IPS-20b (cell line): ENCODE results near the gene TYSND1.
"Not testable (repeated sequence)": the region's sequence is repeated elsewhere in the genome, so short reads cannot be mapped to it uniquely, and the experiment has no call there.

Experiments
- H3K27ac ChIP-seq: one replicate; pipeline ENCODE4 v1.5.1; 2013; ENCODE audit warnings: low read length
- H3K27me3 ChIP-seq: 2 replicates; pipeline ENCODE4 v1.6.1; 2013; ENCODE audit warnings: mild to moderate bottlenecking, low read length, inconsistent platforms; ENCODE audit not compliant: insufficient read depth
- H3K36me3 ChIP-seq: 2 replicates; pipeline ENCODE4 v1.6.1; 2013; ENCODE audit warnings: low read depth, mild to moderate bottlenecking, inconsistent platforms, low read length, moderate library complexity; ENCODE audit not compliant: insufficient read depth
- H3K4me1 ChIP-seq: 2 replicates; pipeline ENCODE4 v1.6.1; 2013; ENCODE audit warnings: mild to moderate bottlenecking, control low read depth, inconsistent platforms, low read length, moderate library complexity; ENCODE audit not compliant: insufficient read depth
- H3K4me3 ChIP-seq: 2 replicates; pipeline ENCODE4 v1.5.1; 2013; ENCODE audit warnings: mild to moderate bottlenecking, low read length, inconsistent platforms
- H3K9ac ChIP-seq: 2 replicates; pipeline ENCODE4 v1.6.1; 2013; ENCODE audit warnings: low read depth, mild to moderate bottlenecking, inconsistent platforms, low read length, moderate library complexity
- H3K9me3 ChIP-seq: 2 replicates; pipeline ENCODE4 v1.6.1; 2013; ENCODE audit warnings: mild to moderate bottlenecking, low read depth, low read length, inconsistent platforms; ENCODE audit not compliant: insufficient read depth

Gene TYSND1

GRCh38 chr10:70119197-70119596, 27.3 kb downstream of the TYSND1 start:
- H3K27me3 ChIP-seq, result no peaks in the 10 kb centered on the region
- no peaks in the 10 kb centered on the region for H3K4me1 ChIP-seq
- H3K9me3 ChIP-seq, result no peaks in the 10 kb centered on the region
- H3K4me3 ChIP-seq, result no peak overlapping the region
- H3K36me3 ChIP-seq, result no peaks in the 10 kb centered on the region
- no peak overlapping the region for H3K27ac ChIP-seq
- no peak overlapping the region for H3K9ac ChIP-seq

GRCh38 chr10:70118196-70118595, 28.3 kb downstream of the TYSND1 start:
- no peaks in the 10 kb centered on the region for H3K36me3 ChIP-seq
- no peak overlapping the region for H3K27ac ChIP-seq

GRCh38 chr10:70117646-70118045, 28.9 kb downstream of the TYSND1 start:
- no peak overlapping the region for H3K4me3 ChIP-seq
- H3K27me3 ChIP-seq, result no peaks in the 10 kb centered on the region
- no peaks in the 10 kb centered on the region for H3K4me1 ChIP-seq
- no peaks in the 10 kb centered on the region for H3K9me3 ChIP-seq
- H3K36me3 ChIP-seq, result no peaks in the 10 kb centered on the region
- no peak overlapping the region for H3K9ac ChIP-seq
- no peak overlapping the region for H3K27ac ChIP-seq

More at GRCh38 chr10:70118196-70118595, 28.3 kb downstream of the TYSND1 start:
- Histone ChIP-seq H3K4me1 (no peaks in the 10 kb centered on the region), H3K4me3 (no peak overlapping the region), H3K9me3 (no peaks in the 10 kb centered on the region), H3K27me3 (no peaks in the 10 kb centered on the region), H3K9ac (no peak overlapping the region)

GRCh38 chr10:70115948-70116682, 30.4 kb downstream of the TYSND1 start:
- Histone ChIP-seq H3K27ac (no peak overlapping the region), H3K4me1 (no peaks in the 10 kb centered on the region), H3K9me3 (no peaks in the 10 kb centered on the region), H3K4me3 (no peak overlapping the region), H3K9ac (peak overlapping the region; percentile 40; the same call in 1 of the 2 replicates), H3K27me3 (no peaks in the 10 kb centered on the region), H3K36me3 (peaks cover 12% of the 10 kb centered on the region)

- H3K9ac ChIP-seq, result no peak overlapping the region
- H3K27me3 ChIP-seq, result no peaks in the 10 kb centered on the region
- no peak overlapping the region for H3K4me3 ChIP-seq
- no peaks in the 10 kb centered on the region for H3K9me3 ChIP-seq
- H3K36me3 ChIP-seq, result peaks cover 17% of the 10 kb centered on the region
- H3K27ac ChIP-seq, result no peak overlapping the region
- no peaks in the 10 kb centered on the region for H3K4me1 ChIP-seq
Observed at GRCh38 chr10:70114902-70115301, 31.6 kb downstream of the TYSND1 start.

- Histone ChIP-seq H3K27me3 (no peaks in the 10 kb centered on the region), H3K36me3 (peaks cover 29% of the 10 kb centered on the region), H3K27ac (no peak overlapping the region), H3K9ac (no peak overlapping the region), H3K4me3 (no peak overlapping the region), H3K4me1 (no peaks in the 10 kb centered on the region), H3K9me3 (no peaks in the 10 kb centered on the region)
Observed at GRCh38 chr10:70112071-70112470, 34.4 kb downstream of the TYSND1 start.

- Histone ChIP-seq H3K9ac (no peak overlapping the region), H3K4me3 (no peak overlapping the region), H3K27ac (no peak overlapping the region), H3K27me3 (no peaks in the 10 kb centered on the region), H3K4me1 (no peaks in the 10 kb centered on the region), H3K9me3 (no peaks in the 10 kb centered on the region), H3K36me3 (peaks cover 29% of the 10 kb centered on the region)
Observed at GRCh38 chr10:70111496-70111895, 35.0 kb downstream of the TYSND1 start.

- H3K27me3 ChIP-seq, result no peaks in the 10 kb centered on the region
- no peak overlapping the region for H3K27ac ChIP-seq
- no peaks in the 10 kb centered on the region for H3K9me3 ChIP-seq
- no peaks in the 10 kb centered on the region for H3K4me1 ChIP-seq
- no peak overlapping the region for H3K4me3 ChIP-seq
- no peak overlapping the region for H3K9ac ChIP-seq
- peaks cover 29% of the 10 kb centered on the region for H3K36me3 ChIP-seq
Observed at GRCh38 chr10:70109064-70109729, 37.3 kb downstream of the TYSND1 start.

GRCh38 chr10:70106958-70107791, 39.3 kb downstream of the TYSND1 start:
- Histone ChIP-seq H3K4me3 (no peak overlapping the region), H3K36me3 (peaks cover 38% of the 10 kb centered on the region), H3K27ac (no peak overlapping the region), H3K9ac (no peak overlapping the region), H3K9me3 (no peaks in the 10 kb centered on the region), H3K4me1 (no peaks in the 10 kb centered on the region), H3K27me3 (no peaks in the 10 kb centered on the region)

- no peak overlapping the region for H3K27ac ChIP-seq
- no peak overlapping the region for H3K9ac ChIP-seq
- no peaks in the 10 kb centered on the region for H3K4me1 ChIP-seq
- H3K9me3 ChIP-seq, result no peaks in the 10 kb centered on the region
- no peak overlapping the region for H3K4me3 ChIP-seq
- H3K27me3 ChIP-seq, result no peaks in the 10 kb centered on the region
- peaks cover 36% of the 10 kb centered on the region for H3K36me3 ChIP-seq
Observed at GRCh38 chr10:70101668-70102067, 44.8 kb downstream of the TYSND1 start.

GRCh38 chr10:70101068-70101562, 45.4 kb downstream of the TYSND1 start:
- H3K36me3 ChIP-seq, result peaks cover 41% of the 10 kb centered on the region
- H3K27ac ChIP-seq, H3K4me1 ChIP-seq, H3K9ac ChIP-seq, H3K4me3 ChIP-seq, H3K27me3 ChIP-seq, H3K9me3 ChIP-seq: not testable (repeated sequence)
